Suppressor macrophage treated with lipopolysaccharide for 4 hours (primary cell): Measurements from ENCODE around the gene MRPL50.

Experiments
- DNase-seq: peaks from one replicate; pipeline ENCODE4 v3.0.0-alpha.2; 2020

The MRPL50 gene

DNA sequence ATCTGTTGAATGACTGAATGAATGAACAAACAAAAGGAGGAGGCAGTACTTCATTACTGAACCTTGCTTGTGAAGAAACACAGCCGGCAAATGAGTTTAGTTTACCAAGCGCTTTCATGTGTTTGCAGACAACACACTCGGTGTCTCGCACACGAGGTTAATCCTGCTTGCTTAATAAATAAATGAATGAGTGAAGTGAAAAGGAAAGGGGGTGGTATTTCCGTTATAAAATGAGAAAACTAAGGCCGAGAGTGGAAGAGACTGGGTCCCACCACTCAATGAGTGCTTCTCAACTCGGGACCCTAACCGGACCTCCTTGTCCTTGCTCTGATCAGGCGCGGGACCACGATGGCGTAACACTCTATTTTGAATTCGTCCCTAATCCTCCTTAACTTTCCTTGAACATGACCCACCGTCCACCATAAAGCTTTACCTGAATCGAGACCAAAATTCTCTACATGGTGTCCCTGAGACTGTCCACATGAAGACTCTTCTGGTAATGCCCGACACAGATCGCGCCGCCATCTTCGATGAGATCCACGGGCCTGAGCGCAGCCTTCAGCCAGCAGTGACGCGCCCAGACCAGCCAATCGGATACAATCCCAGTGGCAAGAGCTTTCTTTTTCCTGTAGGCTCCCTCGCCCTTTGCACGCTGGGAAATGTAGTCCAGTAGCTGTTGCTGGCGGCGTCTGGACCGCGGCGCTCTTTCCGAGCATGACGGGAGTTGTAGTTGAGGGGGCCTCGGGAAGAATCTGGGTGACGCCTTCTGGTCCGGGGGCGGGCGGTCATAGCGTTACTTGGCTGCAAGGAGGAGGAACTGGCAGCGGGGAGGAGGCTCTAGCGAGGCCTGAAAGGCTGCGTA, at the start of gene MRPL50, which contains the start of gene ZNF189:
Gene MRPL50 (minus strand): TSS at position 551 of the 862 bp plus-strand sequence. CDS start 26 bp downstream, at position 525.
Gene ZNF189 (plus strand): TSS at position 784 of the 862 bp plus-strand sequence. CDS start 306 bp downstream, outside the sequence.
- peak; percentile 99 for DNase-seq

DNA sequence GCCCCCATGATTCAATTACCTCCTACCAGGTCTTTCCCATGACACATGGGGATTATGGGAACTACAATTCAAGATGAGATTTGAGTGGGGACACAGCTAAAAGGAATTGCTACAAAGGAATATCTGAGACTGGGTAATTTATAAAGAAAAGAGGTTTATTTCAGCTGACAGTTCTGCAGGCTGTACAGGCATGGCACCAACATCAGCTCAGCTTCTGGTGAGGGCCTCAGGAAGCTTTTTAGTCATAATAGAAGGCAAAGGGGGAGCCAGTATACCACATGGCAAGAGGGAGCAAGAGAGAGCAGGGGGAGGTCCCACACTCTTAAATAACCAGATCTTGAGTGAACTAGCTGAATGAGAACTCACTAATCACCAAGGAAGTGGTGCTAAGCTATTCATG, 48.3 kb upstream of the MRPL50 start:
- no peak for DNase-seq

DNA sequence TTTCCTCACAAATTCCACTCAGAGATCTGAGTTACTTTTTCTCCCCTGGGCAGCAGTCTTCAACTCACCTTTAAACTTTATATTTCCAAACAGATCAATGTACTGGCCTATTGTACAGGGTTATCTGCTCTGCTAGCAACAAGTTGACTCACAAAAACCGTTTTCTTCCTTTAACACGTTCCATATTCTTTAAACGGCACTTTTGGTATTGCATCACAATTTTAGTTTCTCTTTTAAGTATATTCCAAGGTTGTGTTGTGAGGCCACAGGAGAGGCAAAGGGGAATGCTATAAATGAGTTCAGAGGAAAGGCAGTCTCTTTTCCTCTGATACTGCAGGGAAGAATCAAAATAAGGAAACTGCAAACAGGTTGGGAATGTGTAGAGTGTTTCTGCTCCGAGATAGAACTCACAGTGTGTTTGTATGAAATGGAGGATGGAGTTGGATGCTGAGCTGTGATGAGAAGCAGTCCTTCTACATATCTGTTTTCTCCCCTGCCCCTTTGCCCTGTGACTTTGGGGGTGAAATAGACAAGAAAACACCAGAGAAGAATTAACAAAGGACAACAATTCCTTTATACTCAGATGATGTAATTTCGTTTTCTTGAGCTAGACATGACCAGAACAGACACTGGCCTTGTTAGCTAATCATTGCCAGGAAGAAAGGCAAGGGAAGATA, 47.1 kb upstream of the MRPL50 start:
- DNase-seq, result no peak

DNA sequence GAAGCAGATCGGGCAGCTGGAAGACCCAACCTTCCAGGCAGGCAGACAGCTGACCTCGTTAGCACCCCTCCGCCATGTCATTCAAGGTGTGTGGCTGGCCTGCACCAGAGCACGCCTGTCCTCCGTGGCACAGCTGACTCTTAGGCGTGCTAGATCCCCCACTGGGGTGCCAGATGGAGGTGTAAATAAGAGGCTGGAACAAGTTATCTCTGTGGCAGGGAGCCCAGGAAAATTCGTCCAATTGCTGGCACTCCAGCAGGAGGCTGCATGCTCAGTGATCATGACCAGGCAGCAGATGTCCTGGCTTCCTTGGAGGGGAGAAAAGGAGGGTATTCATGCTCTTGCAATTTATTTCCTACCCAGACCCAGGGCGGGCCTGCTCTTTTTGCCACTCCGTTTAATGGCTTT, 45.0 kb upstream of the MRPL50 start:
- DNase-seq, result no peak

DNA sequence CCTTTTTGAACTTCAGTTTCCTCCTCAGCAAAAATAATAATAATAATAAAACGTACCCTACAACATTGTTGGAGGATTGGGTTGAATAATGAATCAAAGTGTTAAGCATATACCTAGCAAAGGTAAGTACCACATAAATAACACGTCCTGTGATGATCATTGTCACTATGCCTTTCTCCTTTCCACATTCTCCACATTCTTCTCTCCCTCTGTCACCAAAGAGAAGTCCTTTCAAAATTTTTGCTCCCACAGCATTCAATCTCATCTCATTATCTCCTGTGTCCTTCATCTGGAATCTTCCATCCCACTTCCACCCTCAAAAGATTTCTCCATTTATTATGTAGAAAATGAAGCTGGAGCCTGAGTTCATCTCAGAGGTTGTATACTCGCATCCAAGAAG, 44.3 kb upstream of the MRPL50 start:
- no peak for DNase-seq

DNA sequence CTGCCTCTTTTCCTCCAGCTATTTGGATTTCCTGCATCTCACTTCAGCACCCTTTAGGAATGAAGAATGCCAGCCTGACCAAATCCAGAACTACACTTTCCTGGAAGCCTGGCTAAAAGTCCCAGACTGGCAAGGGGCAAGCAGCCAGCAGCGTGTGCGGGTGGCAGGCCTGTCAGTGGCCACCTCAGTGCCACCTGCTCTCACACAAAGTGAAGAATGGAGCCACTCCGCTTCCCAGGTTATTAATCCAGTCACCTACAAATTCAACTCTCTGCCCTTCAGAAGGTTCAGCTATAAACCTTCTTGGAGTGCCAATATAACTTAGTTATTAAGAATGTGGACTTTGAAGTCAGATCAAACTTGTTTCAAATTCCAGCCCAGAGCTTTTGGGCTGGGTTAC, 43.9 kb upstream of the MRPL50 start:
- DNase-seq, result no peak

DNA sequence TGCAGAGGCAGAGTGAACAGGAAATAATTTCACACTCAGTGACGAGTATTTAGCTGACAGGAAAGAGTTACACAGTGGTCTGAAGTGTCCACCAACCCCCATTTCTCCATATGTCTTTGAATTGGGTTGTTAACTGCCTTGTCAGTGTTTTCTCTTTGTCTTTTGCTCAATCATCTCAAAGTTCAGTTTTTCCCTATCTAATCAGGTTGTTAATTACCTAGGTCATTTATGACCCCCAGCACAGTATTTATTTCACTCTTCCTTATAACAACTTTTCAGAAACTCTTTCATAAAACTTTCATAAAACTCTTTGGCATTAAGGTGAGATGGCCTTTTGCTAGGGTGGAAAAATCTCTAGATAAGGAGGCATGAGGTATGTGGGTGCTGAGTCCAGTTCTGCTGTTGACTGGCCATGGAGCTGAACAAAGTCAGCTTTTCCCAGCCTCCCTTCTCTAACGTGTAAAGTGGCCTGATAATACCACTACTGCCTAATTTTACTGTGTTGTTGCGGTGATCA, 42.4 kb upstream of the MRPL50 start:
- no peak for DNase-seq

DNA sequence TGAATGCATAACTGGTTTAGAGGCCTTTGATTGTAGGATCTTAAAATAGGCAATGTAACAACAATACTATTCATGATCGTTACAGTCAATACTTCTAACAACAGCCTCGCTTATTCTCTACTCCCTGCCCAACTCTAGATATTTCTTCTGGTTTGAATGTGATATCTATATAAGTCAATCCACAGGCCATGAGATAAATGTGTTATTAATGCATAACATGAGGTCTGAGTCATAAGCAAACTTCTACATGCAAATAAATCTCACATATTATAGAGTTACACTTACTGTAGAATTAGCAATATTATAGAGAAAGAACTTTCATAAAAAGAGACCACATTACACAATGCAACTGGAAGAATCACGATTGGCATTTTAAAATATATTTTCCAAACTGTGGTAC, 40.1 kb upstream of the MRPL50 start:
- no peak for DNase-seq

DNA sequence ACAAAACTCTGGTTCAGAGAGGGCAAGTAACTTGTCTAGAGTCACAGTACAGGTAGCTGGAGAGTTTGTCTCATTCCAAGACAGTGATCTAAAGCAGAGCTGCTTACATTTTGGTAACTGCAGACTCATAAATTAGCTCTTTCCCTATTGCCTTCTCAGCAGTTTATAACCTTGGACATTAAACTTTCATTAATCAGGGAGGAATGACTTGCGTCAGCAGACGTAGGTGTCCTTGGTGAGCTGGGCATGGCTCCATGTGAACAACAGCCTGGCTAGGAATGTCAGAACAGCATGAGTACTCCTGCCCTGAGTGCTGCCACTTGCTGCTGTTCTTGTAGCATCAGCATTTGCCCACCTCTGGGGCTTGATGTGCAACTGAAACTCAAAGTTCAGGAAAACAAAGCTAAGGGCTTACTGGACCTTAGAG, 39.4 kb upstream of the MRPL50 start:
- no peak for DNase-seq

DNA sequence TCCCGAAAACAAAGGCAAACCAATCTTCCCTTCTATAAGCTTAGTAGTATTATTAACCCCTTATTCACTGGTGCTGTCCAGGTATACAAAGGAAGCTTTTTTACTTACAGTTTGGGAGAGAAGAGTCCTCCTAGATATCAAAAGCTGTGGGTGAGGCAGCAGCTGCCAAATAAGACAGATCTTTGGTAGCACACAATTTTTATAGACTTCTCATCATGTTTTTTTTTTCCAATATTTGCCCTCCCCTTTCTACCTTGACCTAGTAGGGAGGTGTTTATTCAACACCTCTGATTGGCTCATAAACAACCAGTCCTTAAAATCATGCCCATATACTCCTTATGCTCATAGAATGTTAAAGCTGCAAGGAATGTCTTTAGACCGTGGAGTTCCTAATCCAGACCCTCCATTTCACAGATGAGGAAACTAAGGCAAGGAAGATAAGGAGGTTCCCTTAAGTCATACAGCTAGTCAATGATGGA, 37.2 kb upstream of the MRPL50 start, which contains the start of gene ALDOB:
Gene ALDOB (minus strand): TSS at position 174 of the 479 bp plus-strand sequence. CDS start 4,887 bp downstream, outside the sequence.
- DNase-seq, result no peak

DNA sequence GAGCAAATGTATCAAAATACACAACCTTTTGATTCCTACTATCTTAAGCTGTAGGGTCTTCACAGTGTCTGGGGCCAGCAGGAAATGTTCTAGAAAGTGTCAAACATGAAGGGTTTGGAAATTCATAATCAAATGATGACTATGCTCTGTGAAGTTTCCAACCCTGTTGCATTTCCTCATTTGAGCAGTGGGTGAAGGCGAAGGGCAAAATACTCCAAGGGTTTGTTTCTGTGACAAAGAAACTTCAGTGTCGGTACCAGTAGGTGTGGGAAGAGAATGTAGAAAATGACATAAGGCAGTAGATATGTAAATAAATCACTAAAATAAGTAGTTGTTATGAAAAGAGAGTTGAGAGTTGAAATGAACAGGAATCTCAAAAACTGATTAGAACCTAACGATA, 36.6 kb upstream of the MRPL50 start:
- DNase-seq, result no peak

DNA sequence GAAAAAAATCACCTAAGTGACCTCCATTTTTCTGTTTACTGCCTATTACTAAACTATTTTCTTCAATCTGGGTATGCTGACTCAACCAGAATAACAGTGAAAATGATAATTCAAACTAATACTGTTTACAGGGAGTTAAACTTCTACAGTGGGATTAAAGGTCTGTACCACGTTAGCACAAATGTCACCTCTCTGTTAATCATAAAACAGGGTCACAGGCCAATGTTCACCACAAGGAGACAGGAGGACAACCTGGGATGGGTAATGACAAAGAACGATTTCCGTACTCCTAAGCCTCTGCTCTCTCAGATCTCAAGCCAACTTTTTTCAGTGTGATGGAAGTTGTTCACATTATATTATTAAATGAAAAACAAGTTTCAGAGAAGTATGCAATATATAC, 34.8 kb upstream of the MRPL50 start:
- DNase-seq, result no peak

DNA sequence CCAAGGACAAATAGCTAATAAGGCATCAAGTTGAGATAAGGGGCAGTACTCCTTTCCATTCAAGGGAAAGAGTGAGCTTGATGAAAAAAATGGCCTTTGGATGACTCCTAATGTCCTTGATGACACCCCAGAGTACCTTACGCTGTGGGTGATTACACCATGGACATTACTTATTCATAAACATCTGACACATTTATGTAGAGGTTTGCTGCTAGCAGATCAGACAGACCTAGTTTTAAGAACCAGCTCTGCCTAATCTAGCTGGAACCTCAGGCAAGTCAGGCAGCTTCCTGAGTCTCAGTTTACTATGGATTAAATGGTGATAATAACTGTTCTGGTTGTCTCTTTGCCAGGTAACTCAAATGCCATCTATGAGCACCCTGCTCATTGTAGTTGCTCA, 34.3 kb upstream of the MRPL50 start:
- no peak for DNase-seq

DNA sequence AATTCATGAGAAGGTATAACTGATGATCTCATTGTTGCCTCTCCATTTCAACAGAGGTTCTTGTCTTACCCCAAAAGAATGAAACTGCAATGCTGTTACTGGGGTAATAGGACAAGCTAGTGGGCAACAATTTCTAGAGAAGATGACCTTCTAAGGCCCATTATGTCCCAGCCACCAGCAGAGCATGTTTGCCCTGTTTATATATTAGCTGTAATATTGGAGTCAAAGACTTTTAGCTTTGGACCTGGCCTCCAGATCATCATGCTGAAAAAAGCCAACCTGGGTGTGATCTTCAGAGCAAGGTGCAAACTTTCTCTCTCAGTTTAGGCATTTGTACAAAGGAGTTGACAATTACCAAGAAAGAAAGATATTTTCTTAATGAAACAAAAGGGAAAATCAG, 33.8 kb upstream of the MRPL50 start:
- DNase-seq, result no peak

DNA sequence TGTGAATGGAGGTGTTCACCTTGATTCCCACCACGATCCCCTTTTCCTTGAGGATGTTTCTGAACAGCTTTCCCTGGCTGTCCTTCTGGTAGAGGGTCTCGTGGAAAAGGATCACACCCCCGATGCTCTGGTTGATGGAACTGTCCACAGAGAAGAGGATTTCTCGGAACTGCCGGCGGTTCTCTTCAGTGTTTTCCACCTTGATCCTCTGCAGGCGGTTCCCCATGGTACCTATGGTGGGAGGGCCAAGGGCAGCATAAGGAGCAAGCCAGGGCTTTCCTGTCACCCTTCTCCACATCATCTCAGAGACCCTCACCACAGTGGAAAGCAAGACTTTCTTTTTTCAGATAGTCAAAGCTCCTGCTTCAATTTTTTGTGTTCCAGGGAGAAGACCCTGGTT, 31.3 kb upstream of the MRPL50 start:
- DNase-seq, result no peak

DNA sequence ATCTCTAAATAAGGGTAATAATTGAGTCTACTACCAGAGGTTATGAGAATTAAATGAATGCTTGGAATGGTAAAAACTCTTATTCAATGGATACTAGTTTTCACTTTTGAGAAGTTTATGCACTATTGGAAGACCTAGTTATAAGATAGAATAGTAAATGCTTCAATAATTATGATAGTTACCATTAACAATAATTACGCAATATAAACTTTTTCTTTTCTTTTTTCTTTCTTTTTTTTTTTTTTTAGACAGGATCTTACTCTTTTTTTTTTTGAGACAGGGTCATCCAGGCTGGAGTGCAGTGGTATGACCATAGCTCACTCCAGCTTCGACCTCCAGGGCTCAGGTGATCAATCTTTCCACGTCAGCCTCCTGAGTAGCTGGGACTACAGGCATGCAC, 30.5 kb upstream of the MRPL50 start:
- no peak for DNase-seq

DNA sequence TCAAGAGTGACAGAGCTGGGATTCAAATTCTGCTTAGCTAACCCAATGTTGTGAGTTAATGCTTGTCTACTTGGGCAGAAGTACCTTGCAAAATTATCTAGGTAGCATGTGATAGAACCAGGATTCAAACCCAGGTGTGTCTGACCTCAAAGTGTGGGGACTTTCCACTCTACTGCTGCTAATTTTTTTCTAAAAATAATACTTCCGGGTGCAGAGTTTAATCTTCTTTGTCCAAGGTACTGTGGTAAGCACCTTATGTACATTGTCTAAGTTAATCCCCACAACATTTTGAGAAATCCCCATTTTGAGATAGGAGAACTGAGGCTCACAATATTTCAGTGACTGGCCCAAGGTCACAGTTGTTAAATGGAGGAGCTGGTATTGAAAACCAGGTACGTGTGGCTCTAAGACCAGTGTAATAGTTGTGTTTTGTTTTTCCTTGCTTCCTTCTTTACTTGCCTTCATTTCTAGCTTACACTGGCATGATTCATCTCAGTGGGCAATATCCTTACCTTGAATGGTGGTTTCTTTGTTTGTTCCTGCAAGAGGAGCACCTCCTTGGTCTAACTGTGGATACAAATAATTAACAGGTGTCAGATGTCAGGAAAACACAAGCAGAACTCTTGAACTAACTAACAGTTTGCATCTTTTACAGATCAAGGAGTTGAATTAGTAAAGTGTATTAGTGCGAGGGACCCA, 29.7 kb upstream of the MRPL50 start:
- no peak for DNase-seq

DNA sequence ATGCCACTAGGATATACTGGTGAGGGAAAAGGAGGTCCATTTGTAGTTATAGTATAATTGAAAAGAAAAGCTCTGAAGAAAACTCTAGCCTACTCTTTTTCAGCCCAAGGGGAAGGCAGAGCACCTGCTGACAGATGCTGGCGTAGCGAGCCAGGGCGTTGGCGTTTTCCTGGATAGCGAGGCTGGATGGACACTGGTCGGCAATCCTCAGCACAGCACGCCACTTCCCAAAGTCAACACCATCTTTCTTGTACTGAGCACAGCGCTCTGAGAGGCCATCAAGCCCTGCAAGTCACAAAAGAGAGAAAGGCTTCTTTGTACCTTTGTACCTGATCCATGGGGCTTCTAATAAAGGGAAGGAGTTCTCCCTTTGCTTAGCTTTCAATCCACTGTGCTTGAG, 28.9 kb upstream of the MRPL50 start:
- no peak for DNase-seq

DNA sequence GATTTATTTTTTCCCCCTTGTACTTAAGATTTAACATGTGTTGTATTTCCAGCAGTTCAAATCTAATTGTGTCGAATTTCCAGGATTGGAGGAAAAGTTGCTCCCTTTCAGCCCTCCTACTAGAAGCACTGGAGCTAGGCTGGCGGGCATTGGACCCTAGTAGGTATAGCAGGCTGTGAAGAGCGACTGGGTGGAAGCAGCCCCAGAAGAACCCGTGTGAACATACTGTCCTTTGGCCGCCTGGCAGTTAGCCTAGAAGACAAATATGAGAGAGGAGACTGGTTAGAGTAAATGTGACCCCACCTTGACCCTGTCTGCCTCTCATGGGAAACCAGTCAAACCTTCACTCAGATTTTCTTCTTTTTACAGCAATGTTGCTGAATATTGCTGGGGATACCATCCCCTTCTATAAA, 23.2 kb upstream of the MRPL50 start:
- no peak for DNase-seq

DNA sequence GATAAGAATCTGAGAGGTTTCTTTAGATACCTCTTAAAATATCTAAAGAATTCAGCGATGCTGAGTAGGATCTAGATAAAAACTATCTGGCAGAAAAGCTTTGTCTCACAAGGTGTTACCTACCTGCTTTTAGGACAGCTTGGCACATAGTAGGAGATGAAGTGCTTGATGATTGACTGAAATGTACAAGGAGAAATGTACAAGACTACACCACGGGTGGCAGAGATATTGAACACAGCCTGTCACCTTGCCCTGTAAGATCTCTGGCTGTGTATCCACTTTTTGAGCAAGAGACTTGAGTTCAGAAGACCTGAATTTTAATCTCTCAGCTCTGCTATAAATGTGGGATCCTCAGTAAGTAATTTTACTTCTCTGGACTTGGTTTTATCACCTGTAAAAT, 21.4 kb upstream of the MRPL50 start:
- no peak for DNase-seq

DNA sequence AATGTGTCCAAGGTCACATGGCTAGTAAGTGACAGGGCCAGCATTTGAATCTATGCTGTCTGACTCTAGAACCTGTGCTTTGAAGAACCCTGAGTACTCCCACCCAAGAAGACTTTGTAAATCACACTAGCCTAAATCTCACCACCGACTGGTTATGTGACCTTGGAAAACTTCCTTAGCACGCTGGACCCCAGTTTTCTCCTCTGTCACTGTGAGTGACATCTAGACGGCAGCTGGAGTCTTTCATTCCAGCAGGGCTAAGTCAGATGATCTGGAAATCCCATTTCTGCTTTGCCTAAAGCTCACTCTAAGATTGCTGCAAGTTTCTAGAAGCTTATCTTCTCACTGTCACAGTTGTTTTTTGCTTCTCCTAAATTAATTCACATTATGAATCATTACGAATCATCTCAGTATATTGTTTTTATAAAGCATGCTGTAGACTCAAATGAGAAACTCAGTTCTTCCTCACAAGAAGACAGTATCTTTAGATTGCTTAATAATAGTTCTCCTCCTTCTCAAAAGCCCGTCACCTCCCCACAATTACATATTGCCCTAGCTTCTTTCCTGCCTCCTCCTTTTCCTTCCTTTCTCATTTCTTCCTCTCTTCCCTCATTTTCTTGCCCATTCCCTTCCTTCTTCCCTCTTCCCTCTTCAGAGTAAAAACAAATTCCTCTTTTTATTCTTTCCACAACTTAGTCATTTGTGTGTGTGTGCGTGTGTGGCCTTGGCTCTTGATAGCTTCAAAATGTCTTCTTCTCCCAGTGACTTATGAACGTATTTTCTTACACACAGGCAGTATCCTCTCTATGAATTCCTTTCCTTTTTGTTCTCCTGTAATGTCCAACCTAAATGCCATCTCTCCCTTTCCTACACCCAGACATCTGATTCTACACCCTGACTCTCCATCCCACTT, 20.4 kb upstream of the MRPL50 start:
- DNase-seq, result peak; percentile 14

DNA sequence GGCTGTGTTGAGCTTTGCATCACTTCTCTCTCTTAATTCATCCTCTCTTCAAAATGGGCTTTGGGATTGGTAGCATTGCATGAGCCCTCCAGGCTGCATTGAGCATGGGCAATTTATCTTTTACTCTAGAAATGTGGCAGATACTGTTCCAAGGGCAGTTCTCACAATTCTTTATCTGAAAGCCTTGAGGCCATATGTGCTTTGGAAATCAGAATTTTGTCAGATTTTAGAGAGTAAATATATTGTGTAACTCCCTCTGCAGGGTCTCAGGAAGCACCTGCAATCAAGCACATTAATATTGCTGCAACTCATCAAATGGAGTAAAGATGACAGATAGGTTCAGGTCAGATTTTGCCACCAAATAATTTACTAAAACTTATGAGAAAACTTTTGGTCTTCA, 19.6 kb upstream of the MRPL50 start:
- DNase-seq, result no peak
